GM23338 (cell line): ENCODE results near the gene DEPDC5. TPM values are rescaled to one million over a fixed set of nuclear protein-coding genes. Genes with fewer than 3 reads are reported as not detected.
"Not testable (repeated sequence)": the region's sequence is repeated elsewhere in the genome, so short reads cannot be mapped to it uniquely, and the experiment has no call there.

Experiments
- ATAC-seq: fragments of 200-7000 bp; cut with Tn5 transposase; 3 replicates; pipeline ENCODE4 v1.9.1; 2020
- DNase-seq: peaks from one replicate; pipeline ENCODE4 v3.0.0-alpha.2; 2015; ENCODE audit warnings: low spot score
- H2AFZ ChIP-seq: fragments of 200-600 bp; sonication (generic); 2 replicates; pipeline ENCODE4 v1.8.0; 2016; ENCODE audit warnings: antibody characterized with exemption, mild to moderate bottlenecking, moderate library complexity
- H3F3A ChIP-seq: fragments of 200-600 bp; sonication (generic); replicated peaks from 2 replicates; pipeline ENCODE4 v1.8.0; 2017; ENCODE audit warnings: antibody characterized with exemption, mixed run types, low read depth
- H3K27ac ChIP-seq: fragments of 200-600 bp; sonication (generic); 2 replicates; pipeline ENCODE4 v1.6.1; 2016; ENCODE audit warnings: low read depth
- H3K27me3 ChIP-seq: fragments of 200-600 bp; sonication (generic); 2 replicates; pipeline ENCODE4 v1.8.0; 2016; ENCODE audit warnings: mild to moderate bottlenecking, mixed run types, moderate library complexity; ENCODE audit not compliant: insufficient read depth
- H3K36me3 ChIP-seq: fragments of 200-600 bp; sonication (generic); 2 replicates; pipeline ENCODE4 v1.8.0; 2016; ENCODE audit warnings: mild to moderate bottlenecking; ENCODE audit not compliant: insufficient read depth
- H3K4me1 ChIP-seq: fragments of 200-600 bp; sonication (generic); 2 replicates; pipeline ENCODE4 v1.8.0; 2016; ENCODE audit warnings: mild to moderate bottlenecking, moderate library complexity; ENCODE audit not compliant: insufficient read depth
- H3K4me2 ChIP-seq: fragments of 200-600 bp; sonication (generic); 2 replicates; pipeline ENCODE4 v1.7.1; 2017; ENCODE audit warnings: mixed run types
- H3K4me3 ChIP-seq: fragments of 200-600 bp; sonication (generic); 2 replicates; pipeline ENCODE4 v1.6.1; 2016; ENCODE audit warnings: mixed run types
- H3K79me2 ChIP-seq: fragments of 200-600 bp; sonication (generic); replicated peaks from 2 replicates; pipeline ENCODE4 v1.8.0; 2017; ENCODE audit warnings: mild to moderate bottlenecking; ENCODE audit not compliant: insufficient read depth
- H3K9me2 ChIP-seq: fragments of 200-600 bp; sonication (generic); 2 replicates; pipeline ENCODE4 v1.8.0; 2017; ENCODE audit not compliant: insufficient read depth
- H4K20me1 ChIP-seq: fragments of 200-600 bp; sonication (generic); replicated peaks from 2 replicates; pipeline ENCODE4 v1.8.0; 2017; ENCODE audit warnings: mild to moderate bottlenecking; ENCODE audit not compliant: insufficient read depth
- H3K27ac Mint-ChIP-seq: 2 replicates; pipeline ENCODE4 v1.8.0; 2020; ENCODE audit warnings: inconsistent platforms, mild to moderate bottlenecking, moderate library complexity, mixed read lengths
- H3K27me3 Mint-ChIP-seq: 3 replicates; pipeline ENCODE4 v1.8.0; 2022; ENCODE audit warnings: low read depth, mild to moderate bottlenecking, moderate library complexity, mixed read lengths, inconsistent platforms; ENCODE audit not compliant: insufficient read depth, poor library complexity
- H3K36me3 Mint-ChIP-seq: 3 replicates; pipeline ENCODE4 v1.8.0; 2021; ENCODE audit warnings: low read depth, mild to moderate bottlenecking, inconsistent platforms, moderate library complexity, mixed read lengths
- H3K4me1 Mint-ChIP-seq: 3 replicates; pipeline ENCODE4 v1.8.0; 2020; ENCODE audit warnings: mild to moderate bottlenecking, inconsistent platforms, mixed read lengths
- H3K4me3 Mint-ChIP-seq: 3 replicates; pipeline ENCODE4 v1.8.0; 2021; ENCODE audit warnings: moderate library complexity, mild to moderate bottlenecking, inconsistent platforms, mixed read lengths
- H3K9me3 Mint-ChIP-seq: 3 replicates; pipeline ENCODE4 v1.8.0; 2020; ENCODE audit warnings: moderate library complexity, mild to moderate bottlenecking, inconsistent platforms, mixed read lengths
- CREB1 ChIP-seq: fragments of 250-450 bp; sonication (Bioruptor Pico); IDR thresholded peaks from 2 replicates; pipeline ENCODE4 v1.5.0; 2020; ENCODE audit warnings: low read depth, mild to moderate bottlenecking, moderate library complexity
- ETS1 ChIP-seq: IDR thresholded peaks from 2 replicates; pipeline ENCODE4 v1.6.1; 2016; ENCODE audit warnings: antibody characterized with exemption
- EZH2phosphoT487 ChIP-seq: fragments of 200-600 bp; sonication (generic); IDR thresholded peaks from one replicate; pipeline ENCODE4 v1.8.1; 2018; ENCODE audit warnings: antibody characterized with exemption; ENCODE audit not compliant: unreplicated experiment
- POLR2AphosphoS5 ChIP-seq: IDR thresholded peaks from 2 replicates; pipeline ENCODE4 v1.6.1; 2016; ENCODE audit warnings: antibody characterized with exemption, low read depth
- ZNF114 ChIP-seq: fragments of 250-450 bp; sonication (Bioruptor Pico); IDR thresholded peaks from 2 replicates; pipeline ENCODE4 v1.5.0; 2020; ENCODE audit warnings: mild to moderate bottlenecking, moderate library complexity
- polyA plus RNA-seq: library from polyadenylated mRNA; unstranded; fragments of >200 nt; fragmentation: Nextera tagmentation; extraction: Ambion mirVana; gene quantifications from 2 replicates; pipeline ENCODE4 v1.2.1, GENCODE V29; 2016
- total RNA-seq: library from RNA; depleted of rRNA; stranded (reverse); fragments of >200 nt; shearing (Covaris generic); gene quantifications from 2 replicates; pipeline ENCODE4 v1.2.3, GENCODE V29; 2014
- TF ChIP-seq, protein P1 (sequence below): IDR thresholded peaks from one replicate; pipeline ENCODE4 v1.6.1; 2018; ENCODE audit warnings: antibody characterized with exemption; ENCODE audit not compliant: unreplicated experiment

DEPDC5 gene
- total and polyA plus RNA-seq, 2 experiments from 2014 or later, result 18.7 to 19.7 TPM

GRCh38 chr22:31739795-31740201 lies 14.0 kb upstream of the DEPDC5 start:
- Histone ChIP-seq H3K79me2 (peaks cover 100% of the 10 kb centered on the region), H3K9me2 (no peaks in the 10 kb centered on the region), H3K4me1 (no peaks in the 10 kb centered on the region), H3K4me3 (no peak overlapping the region), H3F3A (0 out of 2 replicates have a peak, but pooled peaks cover 3% of the 10 kb centered on the region), H3K27me3 (no peaks in the 10 kb centered on the region), H4K20me1 (peaks cover 61% of the 10 kb centered on the region), H3K4me2 (no peak overlapping the region), H3K27ac (no peak overlapping the region), H2AFZ (no peak overlapping the region), H3K36me3 (peaks cover 10% of the 10 kb centered on the region)
- 0 out of 3 replicates have a peak, but pooled peaks cover 2% of the 10 kb centered on the region for H3K4me1 Mint-ChIP-seq
- no peak for TF ChIP-seq ZNF114 (CRISPR knock-in tag)
- TF ChIP-seq POLR2AphosphoS5, result no peak
- H3K4me3 Mint-ChIP-seq, result no peak overlapping the region
- DNase-seq (no peak), ATAC-seq (no peak)
- no peaks in the 10 kb centered on the region for H3K27me3 Mint-ChIP-seq
- H3K9me3 Mint-ChIP-seq, result no peaks in the 10 kb centered on the region
- H3K27ac Mint-ChIP-seq, result no peak overlapping the region
- peaks cover 45% of the 10 kb centered on the region for H3K36me3 Mint-ChIP-seq

DNA sequence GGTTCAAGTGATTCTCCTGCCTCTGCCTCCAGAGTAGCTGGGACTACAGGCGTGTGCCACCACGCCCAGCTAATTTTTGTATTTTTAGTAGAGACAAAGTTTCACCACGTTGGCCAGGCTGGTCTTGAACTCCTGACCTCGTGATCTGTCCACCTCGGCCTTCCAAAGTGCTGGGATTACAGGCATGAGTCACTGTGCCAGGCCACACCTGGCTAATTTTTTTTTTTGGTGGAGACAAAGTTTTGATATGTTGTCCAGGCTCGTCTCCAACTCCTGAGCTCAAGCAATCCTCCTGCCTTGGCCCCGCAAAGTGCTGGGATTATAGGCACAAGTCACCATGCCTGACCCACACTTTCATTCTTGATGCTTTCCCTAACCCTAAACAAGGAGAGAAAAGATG lies 13.5 kb upstream of the DEPDC5 start:
- H3K4me2 ChIP-seq, H3K4me3 Mint-ChIP-seq, H3K4me3 ChIP-seq, H3K27ac Mint-ChIP-seq, ATAC-seq, H2AFZ ChIP-seq, H3K4me1 Mint-ChIP-seq, H3K27me3 Mint-ChIP-seq, H3K27me3 ChIP-seq, H3K4me1 ChIP-seq, H3K36me3 ChIP-seq, H3K27ac ChIP-seq, H3K9me3 Mint-ChIP-seq, H3F3A ChIP-seq, H3K9me2 ChIP-seq, DNase-seq: not testable (repeated sequence)
- H3K79me2 ChIP-seq, result peaks cover 100% of the 10 kb centered on the region
- H4K20me1 ChIP-seq, result peaks cover 61% of the 10 kb centered on the region
- peaks cover 43% of the 10 kb centered on the region; the same call in 2 of the 3 replicates for H3K36me3 Mint-ChIP-seq

DNA sequence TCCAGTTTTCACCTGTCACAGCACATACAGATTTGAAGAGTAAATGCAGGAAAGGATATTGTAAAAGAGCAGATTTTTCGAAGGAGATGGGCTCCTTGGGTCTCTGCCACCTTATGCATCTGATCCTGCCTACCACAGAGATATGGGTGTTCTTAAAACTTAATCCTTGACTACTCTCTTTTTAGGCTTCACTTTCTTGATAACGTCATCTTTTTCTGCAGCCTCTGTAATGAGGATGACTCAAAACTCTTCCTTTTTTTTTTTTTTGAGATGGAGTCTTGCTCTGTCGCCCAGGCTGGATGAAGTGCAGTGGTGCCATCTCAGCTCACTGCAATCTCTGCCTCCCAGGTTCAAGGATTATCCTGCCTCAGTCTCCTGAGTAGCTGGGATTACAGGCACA lies 11.7 kb upstream of the DEPDC5 start:
- Histone ChIP-seq H3K4me1 (peaks cover under 1% of the 10 kb centered on the region; the same call in 1 of the 2 replicates), H2AFZ (no peak overlapping the region), H3K27me3 (no peaks in the 10 kb centered on the region), H3K79me2 (peaks cover 100% of the 10 kb centered on the region), H3K9me2 (no peaks in the 10 kb centered on the region), H3K4me3 (no peak overlapping the region), H3K4me2 (no peak overlapping the region), H3K36me3 (peaks cover 10% of the 10 kb centered on the region), H4K20me1 (peaks cover 59% of the 10 kb centered on the region), H3F3A (0 out of 2 replicates have a peak, but pooled peaks cover 3% of the 10 kb centered on the region), H3K27ac (no peak overlapping the region)
- DNase-seq, result no peak
- Mint-ChIP-seq H3K4me3 (no peak overlapping the region), H3K4me1 (0 out of 3 replicates have a peak, but pooled peaks cover 2% of the 10 kb centered on the region), H3K9me3 (no peaks in the 10 kb centered on the region), H3K27ac (no peak overlapping the region), H3K27me3 (peaks cover 3% of the 10 kb centered on the region), H3K36me3 (peaks cover 46% of the 10 kb centered on the region; the same call in 2 of the 3 replicates)
- ATAC-seq, result no peak
- TF ChIP-seq EZH2phosphoT487, result no peak
- TF ChIP-seq, protein P1, sequence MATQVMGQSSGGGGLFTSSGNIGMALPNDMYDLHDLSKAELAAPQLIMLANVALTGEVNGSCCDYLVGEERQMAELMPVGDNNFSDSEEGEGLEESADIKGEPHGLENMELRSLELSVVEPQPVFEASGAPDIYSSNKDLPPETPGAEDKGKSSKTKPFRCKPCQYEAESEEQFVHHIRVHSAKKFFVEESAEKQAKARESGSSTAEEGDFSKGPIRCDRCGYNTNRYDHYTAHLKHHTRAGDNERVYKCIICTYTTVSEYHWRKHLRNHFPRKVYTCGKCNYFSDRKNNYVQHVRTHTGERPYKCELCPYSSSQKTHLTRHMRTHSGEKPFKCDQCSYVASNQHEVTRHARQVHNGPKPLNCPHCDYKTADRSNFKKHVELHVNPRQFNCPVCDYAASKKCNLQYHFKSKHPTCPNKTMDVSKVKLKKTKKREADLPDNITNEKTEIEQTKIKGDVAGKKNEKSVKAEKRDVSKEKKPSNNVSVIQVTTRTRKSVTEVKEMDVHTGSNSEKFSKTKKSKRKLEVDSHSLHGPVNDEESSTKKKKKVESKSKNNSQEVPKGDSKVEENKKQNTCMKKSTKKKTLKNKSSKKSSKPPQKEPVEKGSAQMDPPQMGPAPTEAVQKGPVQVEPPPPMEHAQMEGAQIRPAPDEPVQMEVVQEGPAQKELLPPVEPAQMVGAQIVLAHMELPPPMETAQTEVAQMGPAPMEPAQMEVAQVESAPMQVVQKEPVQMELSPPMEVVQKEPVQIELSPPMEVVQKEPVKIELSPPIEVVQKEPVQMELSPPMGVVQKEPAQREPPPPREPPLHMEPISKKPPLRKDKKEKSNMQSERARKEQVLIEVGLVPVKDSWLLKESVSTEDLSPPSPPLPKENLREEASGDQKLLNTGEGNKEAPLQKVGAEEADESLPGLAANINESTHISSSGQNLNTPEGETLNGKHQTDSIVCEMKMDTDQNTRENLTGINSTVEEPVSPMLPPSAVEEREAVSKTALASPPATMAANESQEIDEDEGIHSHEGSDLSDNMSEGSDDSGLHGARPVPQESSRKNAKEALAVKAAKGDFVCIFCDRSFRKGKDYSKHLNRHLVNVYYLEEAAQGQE, result no peak
- no peak for TF ChIP-seq ETS1
- TF ChIP-seq CREB1 (CRISPR knock-in tag), result no peak
